ENCODE results near the gene GRIK5. TPM values are rescaled to one million over a fixed set of nuclear protein-coding genes. Genes with fewer than 3 reads are reported as not detected.
"Not testable (repeated sequence)": the region's sequence is repeated elsewhere in the genome, so short reads cannot be mapped to it uniquely, and the experiment has no call there.

GRIK5 gene
- total RNA-seq, 2 experiments from 2014 or later, result 0.63 to 0.95 TPM

DNA sequence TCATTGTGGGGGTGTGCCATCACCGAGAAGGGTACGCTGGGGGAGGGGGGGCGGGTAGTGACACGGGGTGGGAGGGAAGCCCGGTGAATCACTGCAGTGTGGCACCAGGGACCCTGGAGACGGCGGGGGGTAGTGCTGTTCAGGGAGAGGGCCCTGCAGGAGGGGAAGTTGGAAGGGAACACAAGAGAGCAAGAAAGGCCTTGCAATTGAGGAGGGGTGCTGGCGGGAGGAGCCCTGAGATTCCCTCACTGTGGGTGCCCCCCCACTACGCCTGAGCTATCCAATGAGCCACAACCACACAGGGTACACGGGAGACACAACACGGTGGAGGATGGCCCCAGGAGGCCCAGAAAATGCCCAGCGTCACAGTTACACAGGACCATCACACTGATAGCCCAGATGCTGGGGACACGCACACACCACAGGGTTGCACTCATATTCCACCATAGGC lies 75.5 kb downstream of the GRIK5 start:
- TF ChIP-seq, protein P1, sequence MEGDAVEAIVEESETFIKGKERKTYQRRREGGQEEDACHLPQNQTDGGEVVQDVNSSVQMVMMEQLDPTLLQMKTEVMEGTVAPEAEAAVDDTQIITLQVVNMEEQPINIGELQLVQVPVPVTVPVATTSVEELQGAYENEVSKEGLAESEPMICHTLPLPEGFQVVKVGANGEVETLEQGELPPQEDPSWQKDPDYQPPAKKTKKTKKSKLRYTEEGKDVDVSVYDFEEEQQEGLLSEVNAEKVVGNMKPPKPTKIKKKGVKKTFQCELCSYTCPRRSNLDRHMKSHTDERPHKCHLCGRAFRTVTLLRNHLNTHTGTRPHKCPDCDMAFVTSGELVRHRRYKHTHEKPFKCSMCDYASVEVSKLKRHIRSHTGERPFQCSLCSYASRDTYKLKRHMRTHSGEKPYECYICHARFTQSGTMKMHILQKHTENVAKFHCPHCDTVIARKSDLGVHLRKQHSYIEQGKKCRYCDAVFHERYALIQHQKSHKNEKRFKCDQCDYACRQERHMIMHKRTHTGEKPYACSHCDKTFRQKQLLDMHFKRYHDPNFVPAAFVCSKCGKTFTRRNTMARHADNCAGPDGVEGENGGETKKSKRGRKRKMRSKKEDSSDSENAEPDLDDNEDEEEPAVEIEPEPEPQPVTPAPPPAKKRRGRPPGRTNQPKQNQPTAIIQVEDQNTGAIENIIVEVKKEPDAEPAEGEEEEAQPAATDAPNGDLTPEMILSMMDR (IDR thresholded peaks at IDR 0.05), result no peak
- Mint-ChIP-seq H3K9me3 (no peaks in the 10 kb centered on the region), H3K4me1 (ENCODE audit: low read depth) (peaks cover 29% of the 10 kb centered on the region), H3K4me3 (peak overlapping the region; percentile 1), H3K27me3 (peaks cover 36% of the 10 kb centered on the region), H3K27ac (no peak overlapping the region), H3K36me3 (ENCODE audit: low read depth) (no peaks in the 10 kb centered on the region)
- ChIA-PET CTCF (no interaction called here), POLR2A (interaction anchor here (1.4 kb wide), 1 partner anchor 134 kb away, joined by 3 read pairs; the partner anchor contains the start of gene RPS19)
- intact Hi-C loops (cut with micrococcal nuclease), result no loop called here
- peak; percentile 42 for ATAC-seq
- DNase-seq, result peak; percentile 52

DNA sequence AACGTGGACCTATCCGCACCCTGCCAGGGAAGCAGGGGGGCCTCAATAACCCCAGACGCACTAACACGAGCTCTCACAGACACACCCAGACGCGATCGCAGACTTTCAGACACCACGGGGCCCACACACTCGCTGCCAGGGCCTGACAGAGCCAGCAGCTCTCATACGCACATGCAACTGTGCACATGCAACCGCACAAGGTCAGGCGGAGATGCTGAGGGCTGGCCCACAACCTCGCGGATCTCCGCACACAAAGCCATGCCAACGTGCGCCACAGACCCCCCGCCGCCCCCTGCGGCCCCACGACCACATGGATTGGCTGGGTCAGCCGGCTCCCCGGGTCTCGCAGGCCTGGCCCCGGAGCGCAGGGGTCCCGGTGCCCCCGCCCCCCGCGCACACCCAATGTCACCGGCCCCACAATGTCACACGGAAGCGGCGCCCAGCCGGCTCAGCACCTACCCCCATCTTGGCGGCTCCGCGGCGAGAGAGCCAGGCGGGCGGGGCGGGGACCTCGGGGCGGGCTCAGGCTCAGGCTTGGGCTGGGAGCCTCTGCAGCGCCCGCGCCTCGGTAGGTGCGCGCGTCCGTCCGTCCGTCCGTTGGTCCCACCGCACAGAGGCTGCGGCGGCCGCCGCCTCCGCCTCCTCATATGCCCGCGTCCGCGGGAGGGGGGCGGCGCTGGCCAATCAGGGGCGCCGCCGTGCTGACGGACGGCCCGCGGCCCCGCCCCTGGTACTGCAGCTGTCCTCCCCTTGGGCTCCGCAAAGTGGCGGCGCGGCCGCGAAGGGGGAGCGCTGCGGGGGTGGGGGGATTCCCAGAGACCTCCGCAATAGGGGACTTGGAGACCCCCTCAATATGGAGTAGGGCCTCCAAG lies 76.2 kb downstream of the GRIK5 start, which contains the start of gene ATP1A3:
Gene ATP1A3 (minus strand): TSS at position 619 of the 872 bp plus-strand sequence. CDS start 154 bp downstream, at position 465.
- ChIA-PET CTCF (no interaction called here), POLR2A (interaction anchor here (1.2 to 1.4 kb wide), 2 partner anchors 12 to 133 kb away, joined by 3 read pairs; partner anchors contain the start of gene RPS19)
- Mint-ChIP-seq H3K36me3 (ENCODE audit: low read depth) (no peaks in the 10 kb centered on the region), H3K4me1 (ENCODE audit: low read depth) (peaks cover 26% of the 10 kb centered on the region), H3K27me3 (peaks cover 33% of the 10 kb centered on the region), H3K27ac (no peak within 1 kb of the TSS), H3K9me3 (no peaks in the 10 kb centered on the region), H3K4me3 (peak within 1 kb of the TSS; percentile 80)
- TF ChIP-seq, protein P1 (IDR thresholded peaks at IDR 0.05), result no peak
- intact Hi-C loops (cut with micrococcal nuclease), result no loop called here
- peak; percentile 78 for ATAC-seq
- peak; percentile 72 for DNase-seq

DNA sequence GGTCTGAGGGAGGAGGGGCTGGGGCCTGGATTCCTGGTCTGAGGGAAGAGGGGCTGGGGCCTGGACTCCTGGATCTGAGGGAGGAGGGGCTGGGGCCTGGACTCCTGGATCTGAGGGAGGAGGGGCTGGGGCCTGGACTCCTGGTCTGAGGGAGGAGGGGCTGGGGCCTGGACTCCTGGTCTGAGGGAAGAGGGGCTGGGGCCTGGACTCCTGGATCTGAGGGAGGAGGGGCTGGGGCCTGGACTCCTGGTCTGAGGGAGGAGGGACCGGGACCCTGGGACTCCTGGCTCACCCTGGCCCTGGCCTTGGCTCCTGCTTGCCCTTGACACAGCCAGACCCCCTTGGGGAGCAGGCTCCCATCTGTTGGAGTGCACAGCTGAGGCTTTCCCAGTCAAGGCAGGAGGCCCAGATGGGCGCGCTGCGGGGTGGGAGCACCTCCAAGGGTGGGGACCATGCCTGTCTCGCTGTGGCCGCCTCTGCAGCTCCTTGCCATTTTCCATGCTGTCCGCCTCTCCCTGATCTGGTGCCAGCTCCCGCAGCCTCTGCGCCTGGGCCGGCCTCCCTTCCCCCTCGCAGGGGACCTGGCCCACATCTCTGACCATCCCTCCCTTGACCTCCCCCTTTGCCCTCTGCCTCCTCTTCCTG lies 78.0 kb downstream of the GRIK5 start:
- POLR2A ChIA-PET; H3K27ac Mint-ChIP-seq; H3K36me3 Mint-ChIP-seq (ENCODE audit: low read depth); ATAC-seq; intact Hi-C loops (cut with micrococcal nuclease); H3K4me3 Mint-ChIP-seq; DNase-seq; H3K9me3 Mint-ChIP-seq: not testable (repeated sequence)
- Mint-ChIP-seq H3K4me1 (ENCODE audit: low read depth) (peaks cover 18% of the 10 kb centered on the region), H3K27me3 (peaks cover 25% of the 10 kb centered on the region)
- CTCF ChIA-PET, result interaction anchor here (0.9 kb wide), 1 partner anchor 43 kb away, joined by 4 read pairs; no protein-coding TSS in a partner anchor

DNA sequence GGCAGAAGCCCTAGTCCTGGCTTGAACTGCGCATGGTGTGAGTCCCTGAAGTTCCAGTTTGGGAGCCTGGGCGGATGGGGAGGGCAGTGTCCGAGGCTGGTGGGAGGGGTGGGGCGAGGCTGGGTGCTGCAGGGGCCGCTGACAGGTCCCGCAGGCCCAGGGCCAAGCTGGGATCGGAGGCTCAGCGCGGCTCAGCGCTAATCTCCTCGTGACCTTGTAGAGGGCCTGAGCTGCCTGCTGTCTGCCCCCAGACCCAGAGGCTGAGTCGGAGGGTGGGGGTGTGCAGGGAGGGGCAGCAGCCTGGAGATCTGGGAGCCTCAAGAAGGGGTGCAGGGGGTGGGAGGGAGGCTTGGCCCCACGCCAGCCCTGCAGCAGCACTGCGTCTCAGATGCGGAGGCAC lies 79.0 kb downstream of the GRIK5 start:
- TF ChIP-seq, protein P1 (IDR thresholded peaks at IDR 0.05), result no peak
- Mint-ChIP-seq H3K9me3 (no peaks in the 10 kb centered on the region), H3K27ac (no peak overlapping the region), H3K36me3 (ENCODE audit: low read depth) (peaks cover 2% of the 10 kb centered on the region), H3K27me3 (peaks cover 15% of the 10 kb centered on the region), H3K4me1 (ENCODE audit: low read depth) (peaks cover 12% of the 10 kb centered on the region), H3K4me3 (no peak overlapping the region)
- POLR2A ChIA-PET, result no interaction called here
- CTCF ChIA-PET, result interaction anchor here (0.9 kb wide), 1 partner anchor 44 kb away, joined by 4 read pairs; no protein-coding TSS in a partner anchor
- DNase-seq (no peak), ATAC-seq (no peak)
- intact Hi-C loops (cut with micrococcal nuclease), result no loop called here

DNA sequence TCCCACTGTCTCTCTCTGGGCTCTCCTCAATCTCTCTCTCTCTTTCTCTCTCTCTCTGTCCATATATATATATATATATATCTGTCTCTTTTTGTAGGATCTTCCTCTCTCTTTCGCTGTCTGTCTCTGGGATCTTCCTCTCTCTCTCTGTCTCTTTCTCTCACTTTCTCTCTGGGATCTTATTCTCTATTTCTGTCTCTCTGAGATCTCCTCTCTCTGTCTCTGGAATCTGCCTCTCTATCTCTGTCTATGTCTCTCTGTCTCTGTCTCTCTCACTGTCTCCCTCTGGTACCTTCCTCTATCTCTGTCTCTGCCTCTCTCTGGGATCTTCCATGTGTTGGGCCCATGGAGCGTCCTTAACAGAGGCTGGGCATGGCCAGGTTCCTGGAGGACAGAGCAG lies 79.4 kb downstream of the GRIK5 start:
- Mint-ChIP-seq H3K27me3 (peaks cover 11% of the 10 kb centered on the region), H3K36me3 (ENCODE audit: low read depth) (peaks cover 2% of the 10 kb centered on the region), H3K4me3 (no peak overlapping the region), H3K9me3 (no peaks in the 10 kb centered on the region), H3K27ac (no peak overlapping the region), H3K4me1 (ENCODE audit: low read depth) (peaks cover 11% of the 10 kb centered on the region)
- POLR2A ChIA-PET, result no interaction called here
- ATAC-seq, result no peak
- TF ChIP-seq, protein P1 (IDR thresholded peaks at IDR 0.05), result no peak
- DNase-seq, result no peak
- intact Hi-C loops (cut with micrococcal nuclease), result no loop called here
- CTCF ChIA-PET, result no interaction called here
